Endodermal cell (in vitro differentiated cells): ENCODE data around the gene RPS6KA2. TPM values are rescaled to one million over a fixed set of nuclear protein-coding genes. Genes with fewer than 3 reads are reported as not detected.

Experiments
- DNase-seq: peaks from one replicate; pipeline ENCODE4 v3.0.0-alpha.2; 2017
- H3K27ac ChIP-seq: 2 replicates; pipeline ENCODE4 v1.5.1; 2013; ENCODE audit warnings: mild to moderate bottlenecking, low read depth, low read length, moderate library complexity
- H3K27me3 ChIP-seq: 2 replicates; pipeline ENCODE4 v1.6.1; 2013; ENCODE audit warnings: mild to moderate bottlenecking, low read length, moderate library complexity; ENCODE audit not compliant: insufficient read depth, control insufficient read depth, poor library complexity, severe bottlenecking
- H3K36me3 ChIP-seq: 2 replicates; pipeline ENCODE4 v1.7.0; 2013; ENCODE audit warnings: mild to moderate bottlenecking, low read length, moderate library complexity; ENCODE audit not compliant: control insufficient read depth, insufficient read depth
- H3K4me1 ChIP-seq: one replicate; pipeline ENCODE4 v1.7.0; 2013; ENCODE audit warnings: low read length; ENCODE audit not compliant: control insufficient read depth, insufficient read depth
- H3K4me3 ChIP-seq: 2 replicates; pipeline ENCODE4 v1.5.1; 2013; ENCODE audit warnings: mild to moderate bottlenecking, low read length, moderate library complexity
- H3K9ac ChIP-seq: 2 replicates; pipeline ENCODE4 v1.6.1; 2013; ENCODE audit warnings: mild to moderate bottlenecking, low read length, moderate library complexity; ENCODE audit not compliant: poor library complexity, severe bottlenecking; ENCODE audit errors: extremely low read depth
- H3K9me3 ChIP-seq: 2 replicates; pipeline ENCODE4 v1.6.1; 2013; ENCODE audit warnings: mild to moderate bottlenecking, low read length, moderate library complexity; ENCODE audit not compliant: control insufficient read depth
- H3K27ac Mint-ChIP-seq: 2 replicates; pipeline ENCODE4 v1.8.0; 2020; ENCODE audit warnings: mixed read lengths
- H3K27me3 Mint-ChIP-seq: 2 replicates; pipeline ENCODE4 v1.8.0; 2021; ENCODE audit warnings: mild to moderate bottlenecking, mixed read lengths; ENCODE audit not compliant: insufficient read depth
- H3K36me3 Mint-ChIP-seq: 2 replicates; pipeline ENCODE4 v1.8.0; 2020; ENCODE audit warnings: low read depth, mixed read lengths
- H3K4me1 Mint-ChIP-seq: 2 replicates; pipeline ENCODE4 v1.8.0; 2020; ENCODE audit warnings: mixed read lengths
- H3K4me3 Mint-ChIP-seq: 2 replicates; pipeline ENCODE4 v1.8.0; 2020; ENCODE audit warnings: mild to moderate bottlenecking, moderate library complexity, mixed read lengths
- H3K9me3 Mint-ChIP-seq: 2 replicates; pipeline ENCODE4 v1.8.0; 2020; ENCODE audit warnings: mild to moderate bottlenecking, mixed read lengths
- CTCF ChIP-seq: fragments of 200-600 bp; sonication (generic); conservative IDR thresholded peaks from 2 replicates; pipeline ENCODE4 v1.5.0; 2021; ENCODE audit warnings: antibody characterized with exemption, mild to moderate bottlenecking
- WGBS, 2 experiments: methylation state at CpG; one replicate each; pipeline versions ENCODE4 v1.1.5 to v1.1.7; 2013; ENCODE audit warnings: missing lambda C conversion rate in 2 of 2, mixed read lengths in 1 of 2; ENCODE audit not compliant: insufficient coverage in 1 of 2, insufficient read length in 1 of 2; 5-methylcytosine and 5-hydroxymethylcytosine counted together
- total RNA-seq, 2 donors: library from RNA; stranded (reverse); fragmentation: NEBNext Ultra II Directional in 1 of 2; extraction: Animal tissue kit (Norgen Biotek cat#: 25700) in 1 of 2; gene quantifications; 2 replicates in 1 of 2; 3 replicates in 1 of 2; pipeline ENCODE4 v1.2.1, GENCODE V29; 2021

RPS6KA2 gene
- total RNA-seq, 2 donors from 2014 or later: 17.9 to 23.9 TPM

GRCh38 chr6:166450167-166450873, 176.7 kb downstream of the RPS6KA2 start:
- no peak for TF ChIP-seq CTCF
- Histone ChIP-seq H3K36me3 (peaks cover 17% of the 10 kb centered on the region), H3K27ac (no peak overlapping the region), H3K9me3 (peaks cover 24% of the 10 kb centered on the region), H3K27me3 (no peaks in the 10 kb centered on the region), H3K9ac (no peak overlapping the region), H3K4me1 (peaks cover 13% of the 10 kb centered on the region), H3K4me3 (no peak overlapping the region)
- Mint-ChIP-seq H3K36me3 (peaks cover 61% of the 10 kb centered on the region), H3K4me3 (no peak overlapping the region), H3K9me3 (peaks cover 16% of the 10 kb centered on the region), H3K4me1 (peaks cover 6% of the 10 kb centered on the region), H3K27ac (no peak overlapping the region), H3K27me3 (no peaks in the 10 kb centered on the region)
- 85 to 90% methylated on average over 2 to 5 of the region's 5 CpGs for WGBS, 2 experiments
- no peak for DNase-seq

- H3K27me3 Mint-ChIP-seq: no peaks in the 10 kb centered on the region
- H3K4me1 ChIP-seq: peaks cover 13% of the 10 kb centered on the region
- H3K9me3 Mint-ChIP-seq: peaks cover 16% of the 10 kb centered on the region
- H3K27ac ChIP-seq: no peak overlapping the region
- peaks cover 59% of the 10 kb centered on the region for H3K36me3 Mint-ChIP-seq
- no peak overlapping the region for H3K27ac Mint-ChIP-seq
- no peak for DNase-seq
- 82 to 100% methylated on average over 3 to 9 of the region's 9 CpGs for WGBS, 2 experiments
- H3K4me3 ChIP-seq: no peak overlapping the region
- H3K9me3 ChIP-seq: peaks cover 24% of the 10 kb centered on the region
- peaks cover 17% of the 10 kb centered on the region for H3K36me3 ChIP-seq
- no peak overlapping the region for H3K9ac ChIP-seq
- H3K4me3 Mint-ChIP-seq: no peak overlapping the region
- peaks cover 6% of the 10 kb centered on the region for H3K4me1 Mint-ChIP-seq
- no peak for TF ChIP-seq CTCF
- no peaks in the 10 kb centered on the region for H3K27me3 ChIP-seq
Observed at GRCh38 chr6:166449641-166450040, 177.4 kb downstream of the RPS6KA2 start.

GRCh38 chr6:166449036-166449435, 178.0 kb downstream of the RPS6KA2 start:
- Mint-ChIP-seq H3K4me3 (no peak overlapping the region), H3K27ac (no peak overlapping the region), H3K9me3 (peaks cover 16% of the 10 kb centered on the region), H3K27me3 (no peaks in the 10 kb centered on the region), H3K36me3 (peaks cover 56% of the 10 kb centered on the region), H3K4me1 (peaks cover 6% of the 10 kb centered on the region)
- H3K9me3 ChIP-seq: peaks cover 24% of the 10 kb centered on the region
- no peaks in the 10 kb centered on the region for H3K27me3 ChIP-seq
- H3K27ac ChIP-seq: no peak overlapping the region
- H3K9ac ChIP-seq: no peak overlapping the region
- H3K4me1 ChIP-seq: peaks cover 13% of the 10 kb centered on the region
- 60 to 97% methylated on average over 1 to 7 of the region's 7 CpGs for WGBS, 2 experiments
- TF ChIP-seq CTCF: no peak
- no peak overlapping the region for H3K4me3 ChIP-seq
- peaks cover 17% of the 10 kb centered on the region for H3K36me3 ChIP-seq
- no peak for DNase-seq
